Epidermal melanocyte (primary cell): Measurements from ENCODE around the gene SRCAP.

Experiments used
- DNase-seq: peaks from one replicate; pipeline ENCODE4 v3.0.0; 2011; ENCODE audit warnings: low spot score; ENCODE audit not compliant: insufficient read length

The SRCAP gene

DNA sequence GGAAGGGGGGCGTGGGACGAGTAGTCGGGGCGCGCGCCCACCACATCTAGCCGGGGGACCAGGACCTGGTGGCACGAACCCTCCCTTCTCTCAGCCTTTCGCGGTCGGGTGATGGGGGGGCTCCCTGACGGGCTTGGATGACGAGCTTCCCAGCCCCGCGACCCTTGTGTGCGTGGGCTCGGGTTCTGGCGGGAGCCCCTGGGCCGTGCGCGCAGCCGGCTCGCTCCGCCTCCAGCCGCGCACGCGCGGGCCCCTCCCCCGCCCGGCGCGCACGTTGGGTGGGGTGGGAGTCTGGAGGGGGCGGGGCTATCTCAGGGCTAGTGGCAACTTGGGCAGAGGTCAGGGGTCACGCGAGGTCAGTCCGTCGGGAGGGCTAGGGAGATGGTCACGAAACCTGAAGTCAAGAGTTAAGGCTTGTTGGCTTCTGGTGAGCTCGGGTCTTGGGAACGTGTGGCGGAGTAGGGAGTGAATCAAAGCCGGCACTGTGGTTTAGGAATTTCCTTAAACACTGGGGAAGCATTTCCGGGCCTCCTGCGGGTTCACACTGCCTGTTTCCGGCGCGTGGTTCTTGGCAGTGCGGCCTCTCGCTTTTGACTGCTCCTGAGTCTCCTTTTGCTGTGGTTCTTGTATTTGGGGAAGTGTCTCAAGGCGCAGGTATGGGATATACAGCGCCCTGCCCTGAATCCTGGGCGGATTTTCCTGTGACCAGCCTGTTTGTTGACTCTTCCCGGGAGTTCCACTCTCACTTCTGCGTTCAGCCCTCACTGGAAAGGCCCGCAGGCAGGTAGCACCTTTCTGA is at the start of gene SRCAP:
Gene SRCAP, plus strand, starts transcription at position 356 of the 799 bp plus-strand sequence. CDS start 1,654 bp downstream, outside the sequence.
- peak; percentile 82 for DNase-seq

DNA sequence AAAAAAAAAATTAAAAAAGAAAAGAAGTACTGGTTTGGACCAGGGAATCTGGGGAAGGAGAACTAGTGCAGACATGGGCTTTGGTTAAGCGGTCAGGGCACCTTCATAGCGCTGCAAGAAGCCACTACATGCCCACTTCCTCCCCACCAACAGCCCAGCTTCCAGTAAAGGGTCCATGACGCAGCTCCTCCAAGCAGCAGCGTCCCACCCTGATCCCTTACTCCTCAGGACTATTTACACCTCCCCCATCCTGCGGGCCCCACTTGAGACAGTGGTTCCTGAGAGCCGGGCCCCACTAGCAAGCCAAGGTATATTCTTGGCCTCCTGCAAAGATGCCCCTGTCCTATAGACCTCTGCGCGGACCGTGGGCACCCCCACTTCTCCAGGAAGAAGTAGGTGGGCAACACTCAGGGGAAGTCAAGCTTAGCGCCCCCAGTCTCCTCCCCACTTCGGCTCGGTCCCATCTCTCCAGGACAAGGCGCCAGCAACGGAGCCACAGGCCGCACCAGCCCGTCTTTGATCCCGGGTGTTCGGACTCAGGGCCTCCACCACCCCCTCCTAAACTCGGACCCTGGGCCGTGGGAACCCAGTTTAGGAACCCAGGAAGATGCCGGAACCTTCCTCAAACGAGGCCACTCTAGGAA is 49.1 kb upstream of the SRCAP start:
- DNase-seq: no peak

DNA sequence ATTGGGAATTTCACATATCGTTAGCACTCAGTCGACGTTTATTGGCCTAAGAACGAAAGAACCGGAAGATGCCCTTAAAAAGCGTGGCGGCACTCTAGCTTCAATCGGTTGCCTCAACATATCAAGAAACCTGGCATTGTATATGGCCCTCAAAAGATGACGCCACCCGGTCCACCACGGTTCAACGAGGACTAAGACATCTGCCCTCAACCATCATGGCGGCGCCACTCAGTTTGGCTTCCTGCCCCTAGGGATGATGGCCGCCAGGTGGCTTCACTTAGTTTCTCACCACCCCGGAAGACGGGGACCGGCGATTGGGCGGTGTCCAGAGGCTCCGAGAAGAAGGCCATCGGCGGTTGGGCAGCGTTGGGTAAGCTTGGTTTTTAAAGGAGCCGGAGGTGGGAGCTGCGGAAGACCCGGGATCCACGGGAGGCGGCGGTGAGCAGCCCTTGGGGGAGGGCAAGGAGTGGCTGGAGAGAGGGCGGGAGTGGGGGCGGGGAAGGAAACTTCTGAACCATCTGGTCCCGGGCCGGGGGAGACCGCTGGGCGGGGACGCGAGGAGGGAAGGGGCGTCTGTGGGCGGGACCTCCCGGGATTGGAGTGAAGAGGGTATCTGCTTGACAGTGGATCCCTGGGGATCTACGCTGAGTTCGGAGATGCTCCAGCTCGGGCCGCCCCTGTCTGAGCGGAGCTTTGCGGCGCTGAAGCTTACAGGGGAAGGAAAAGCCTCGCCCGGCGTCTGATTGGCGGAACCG is 48.4 kb upstream of the SRCAP start, which contains the start of gene PRR14:
Gene PRR14, plus strand, starts transcription at position 592 of the 755 bp plus-strand sequence. CDS start 686 bp downstream, outside the sequence.
- DNase-seq: peak; percentile 92

DNA sequence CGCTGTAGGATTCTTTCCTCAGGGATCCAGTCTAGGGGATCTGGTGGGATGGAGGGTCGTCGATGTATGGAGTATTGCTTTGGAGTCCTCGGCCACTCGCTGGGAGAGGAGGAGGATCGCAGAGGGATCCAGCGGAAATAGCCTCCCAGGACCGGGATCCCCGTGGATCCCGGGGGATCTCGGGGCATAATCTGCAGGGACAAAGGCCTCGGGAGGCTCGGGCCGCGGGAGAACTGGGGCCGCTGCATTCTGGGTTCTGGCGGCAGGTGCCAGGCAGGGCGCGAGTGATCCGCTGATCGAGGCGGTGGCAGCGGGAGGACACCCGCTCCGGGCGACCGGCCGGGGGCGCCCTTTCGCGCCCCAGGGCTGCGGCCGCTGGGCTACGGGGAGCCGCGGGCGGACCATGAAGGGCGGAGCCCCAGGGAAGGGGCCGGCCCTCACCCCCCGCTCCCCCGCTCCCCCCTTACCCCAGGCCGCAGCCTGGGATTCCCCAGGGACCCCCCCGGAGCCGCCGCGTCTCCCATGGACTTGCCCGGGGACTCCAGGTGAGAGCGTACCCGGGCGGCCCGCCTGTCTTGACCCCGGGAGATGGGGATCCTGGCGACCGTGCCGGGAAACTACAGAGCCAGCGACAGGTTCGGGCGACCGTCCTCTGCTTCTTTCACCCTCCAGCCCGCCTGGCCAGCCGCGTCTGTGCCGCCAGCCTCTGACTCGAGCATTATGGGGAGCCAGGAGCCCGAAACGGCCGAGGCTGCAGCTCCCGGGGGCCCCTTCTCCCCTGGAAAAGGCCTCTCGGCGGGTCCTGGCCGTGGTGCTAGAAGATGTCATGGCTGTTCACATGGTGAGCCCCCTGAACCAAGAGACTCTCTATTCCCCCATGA is 47.6 kb upstream of the SRCAP start:
- DNase-seq: peak; percentile 33

DNA sequence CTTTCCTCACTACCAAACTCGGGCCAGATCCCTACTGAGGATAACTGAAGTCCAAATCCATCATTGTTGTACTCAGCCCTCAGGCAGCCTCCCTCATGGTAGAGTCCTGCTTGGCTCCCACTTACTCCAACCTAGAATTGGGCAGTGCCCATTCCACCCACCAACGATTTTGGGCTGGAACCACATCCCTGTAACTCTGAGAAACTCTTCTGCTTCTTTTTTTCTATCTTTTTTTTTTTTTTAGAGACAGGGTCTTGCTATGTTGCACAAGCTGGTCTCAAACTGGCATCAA is 47.0 kb upstream of the SRCAP start:
- DNase-seq: no peak

DNA sequence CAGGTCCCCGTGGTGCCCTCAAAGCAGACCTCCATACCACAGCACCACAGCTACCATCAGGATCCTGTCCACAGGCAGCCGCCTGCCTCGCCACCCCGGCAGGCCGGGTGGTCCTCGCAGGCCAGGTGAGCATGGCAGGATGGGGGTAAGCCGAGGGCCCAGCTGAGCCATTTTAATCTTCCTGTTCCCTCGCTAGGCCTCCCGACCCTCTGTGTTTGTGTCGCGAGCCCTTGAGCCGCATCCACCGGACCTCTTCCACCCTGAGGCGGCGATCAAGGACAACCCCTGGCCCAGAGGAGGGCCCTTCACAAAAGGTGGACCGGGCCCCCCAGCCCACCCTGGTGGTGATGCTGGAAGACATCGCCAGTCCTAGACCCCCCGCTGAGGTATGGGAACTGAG is 46.3 kb upstream of the SRCAP start:
- peak; percentile 11 for DNase-seq

DNA sequence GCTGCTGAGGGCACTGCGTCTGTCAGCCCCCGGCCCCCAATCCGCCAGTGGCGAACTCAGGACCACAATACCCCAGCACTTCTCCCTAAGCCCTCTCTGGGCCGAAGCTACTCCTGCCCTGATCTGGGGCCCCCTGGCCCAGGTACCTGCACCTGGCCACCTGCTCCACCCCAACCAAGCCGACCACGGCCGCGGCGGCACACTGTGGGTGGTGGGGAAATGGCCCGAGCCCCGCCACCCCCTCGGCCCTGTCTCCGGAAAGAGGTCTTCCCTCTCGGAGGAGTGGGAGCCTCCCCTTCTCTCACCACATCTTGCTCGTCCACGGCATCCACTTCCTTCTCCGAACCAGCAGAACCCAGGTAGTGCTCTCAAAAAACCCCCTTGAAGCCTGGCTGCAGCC is 44.1 kb upstream of the SRCAP start:
- no peak for DNase-seq

DNA sequence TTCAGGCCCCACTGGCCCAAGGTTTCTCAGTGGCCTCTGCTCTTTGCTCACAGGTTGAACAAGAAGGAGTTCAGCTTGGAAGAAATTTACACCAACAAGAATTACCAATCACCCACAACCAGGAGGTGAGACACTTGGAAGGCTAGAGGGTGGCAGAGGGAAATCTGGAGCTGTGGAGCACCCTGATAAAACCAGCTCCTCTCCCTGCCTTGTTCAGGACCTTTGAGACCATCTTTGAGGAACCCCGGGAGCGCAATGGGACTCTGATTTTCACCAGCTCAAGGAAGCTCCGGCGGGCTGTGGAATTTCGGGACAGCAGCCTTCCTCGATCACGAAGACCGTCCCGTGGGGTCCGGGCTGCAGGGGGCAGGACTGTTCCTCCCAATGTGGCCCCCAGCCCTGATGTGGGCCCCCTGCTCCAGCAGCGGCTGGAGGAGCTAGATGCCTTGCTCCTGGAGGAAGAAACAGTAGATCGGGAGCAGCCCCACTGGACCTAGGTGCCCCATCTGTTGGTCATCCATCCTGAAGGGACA is 43.1 kb upstream of the SRCAP start:
- no peak for DNase-seq

DNA sequence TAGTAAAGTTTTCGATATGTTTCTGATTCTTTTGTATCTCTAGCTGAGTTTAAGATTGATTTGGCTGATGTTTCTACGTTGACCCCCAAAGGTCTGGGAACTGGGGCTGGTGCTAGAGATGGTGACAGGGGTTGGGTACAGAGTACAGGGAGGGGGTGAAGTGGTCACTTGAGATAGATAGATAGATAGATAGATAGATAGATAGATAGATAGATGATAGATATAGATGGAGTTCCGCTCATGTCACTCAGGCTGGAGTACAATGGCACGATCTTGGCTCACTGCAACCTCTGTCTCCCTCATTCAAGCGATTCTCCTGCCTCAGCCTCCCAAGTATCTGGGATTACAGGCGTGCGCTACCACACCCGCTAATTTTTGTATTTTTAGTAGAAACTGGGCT is 42.6 kb upstream of the SRCAP start:
- no peak for DNase-seq

DNA sequence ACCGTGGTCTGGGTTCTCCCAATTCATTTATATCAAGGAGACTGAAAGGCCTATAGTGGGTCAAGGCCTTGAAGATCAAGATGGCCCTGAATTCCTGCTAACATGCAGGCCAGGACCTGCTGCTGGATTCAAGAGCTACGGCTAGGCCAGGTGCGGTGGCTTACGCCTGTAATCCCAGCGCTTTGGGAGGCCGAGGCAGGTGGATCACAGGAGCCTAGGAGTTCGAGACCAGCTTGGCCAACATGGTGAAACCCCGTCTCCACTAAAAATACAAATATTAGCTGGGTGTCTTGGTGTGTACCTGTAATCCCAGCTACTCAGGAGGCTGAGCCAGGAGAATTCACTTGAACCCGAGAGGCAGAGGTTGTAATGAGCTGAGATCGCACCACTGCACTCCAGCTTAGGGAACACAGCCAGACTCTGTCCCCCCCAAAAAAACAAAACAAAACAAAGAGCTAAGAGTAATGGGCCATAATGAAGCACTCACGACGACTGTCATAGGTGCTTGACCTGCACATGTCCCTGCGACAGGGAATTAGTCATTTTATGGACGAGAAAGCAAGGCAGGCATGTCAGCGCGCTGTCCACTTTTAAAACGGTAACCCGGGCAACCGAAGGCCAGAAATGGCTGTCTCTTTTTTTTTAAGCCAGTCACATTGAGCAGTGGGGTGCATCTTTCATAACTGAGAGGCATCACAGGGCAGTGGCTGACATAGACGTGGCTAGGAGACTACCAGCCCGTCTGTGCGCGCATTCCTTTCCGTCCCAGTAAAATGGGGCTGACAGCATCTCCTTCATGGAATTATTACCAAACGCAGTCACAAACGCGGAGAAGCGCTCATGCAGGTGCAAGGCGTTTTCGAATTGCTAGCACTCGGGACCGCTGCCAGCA is 41.8 kb upstream of the SRCAP start:
- DNase-seq: no peak

DNA sequence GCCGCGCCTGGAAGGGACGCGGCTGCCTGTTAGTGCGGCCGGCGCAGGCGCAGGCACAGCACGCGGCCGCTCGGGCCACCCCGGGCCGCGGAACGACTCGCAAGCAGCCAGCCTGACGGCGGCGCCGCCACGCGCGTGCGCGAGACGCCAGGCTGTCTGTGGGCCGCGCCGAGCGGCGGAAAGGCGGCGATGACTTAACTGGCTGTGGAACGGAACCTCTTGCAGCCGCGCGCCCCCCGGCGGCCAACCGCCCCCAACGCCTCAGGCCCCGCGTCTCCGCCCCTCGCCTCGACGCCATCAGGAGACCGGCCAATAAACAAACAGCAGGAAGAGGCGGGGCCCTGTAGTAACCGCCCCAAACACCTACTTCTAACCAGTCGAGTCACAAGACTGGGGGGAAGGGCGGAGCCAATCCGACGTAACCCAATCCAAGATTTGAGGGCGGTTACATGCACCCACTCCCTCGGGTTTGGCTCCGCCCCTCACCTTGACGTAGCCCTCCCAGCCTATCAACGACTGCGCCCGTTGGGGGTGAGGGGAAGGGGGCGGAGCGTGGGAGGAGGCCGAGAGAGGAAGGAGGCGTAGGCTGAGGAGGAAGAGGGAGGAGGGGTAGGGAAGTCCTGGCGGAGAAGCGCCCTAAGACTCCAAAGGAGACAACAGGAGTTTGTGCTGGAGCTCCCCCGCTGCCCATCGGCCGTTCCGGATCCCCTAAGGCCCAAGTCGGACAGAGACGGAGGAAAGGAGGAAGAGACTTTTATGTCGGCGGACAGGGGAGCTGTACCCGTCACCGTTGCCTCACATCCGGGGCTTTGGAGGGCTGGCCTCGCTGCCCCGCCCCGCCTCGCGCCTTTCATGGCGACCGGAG is 40.9 kb upstream of the SRCAP start, which contains the start of gene FBRS:
Gene FBRS, plus strand, starts transcription at position 566 of the 865 bp plus-strand sequence. CDS start 1,088 bp downstream, outside the sequence.
- peak; percentile 98 for DNase-seq

DNA sequence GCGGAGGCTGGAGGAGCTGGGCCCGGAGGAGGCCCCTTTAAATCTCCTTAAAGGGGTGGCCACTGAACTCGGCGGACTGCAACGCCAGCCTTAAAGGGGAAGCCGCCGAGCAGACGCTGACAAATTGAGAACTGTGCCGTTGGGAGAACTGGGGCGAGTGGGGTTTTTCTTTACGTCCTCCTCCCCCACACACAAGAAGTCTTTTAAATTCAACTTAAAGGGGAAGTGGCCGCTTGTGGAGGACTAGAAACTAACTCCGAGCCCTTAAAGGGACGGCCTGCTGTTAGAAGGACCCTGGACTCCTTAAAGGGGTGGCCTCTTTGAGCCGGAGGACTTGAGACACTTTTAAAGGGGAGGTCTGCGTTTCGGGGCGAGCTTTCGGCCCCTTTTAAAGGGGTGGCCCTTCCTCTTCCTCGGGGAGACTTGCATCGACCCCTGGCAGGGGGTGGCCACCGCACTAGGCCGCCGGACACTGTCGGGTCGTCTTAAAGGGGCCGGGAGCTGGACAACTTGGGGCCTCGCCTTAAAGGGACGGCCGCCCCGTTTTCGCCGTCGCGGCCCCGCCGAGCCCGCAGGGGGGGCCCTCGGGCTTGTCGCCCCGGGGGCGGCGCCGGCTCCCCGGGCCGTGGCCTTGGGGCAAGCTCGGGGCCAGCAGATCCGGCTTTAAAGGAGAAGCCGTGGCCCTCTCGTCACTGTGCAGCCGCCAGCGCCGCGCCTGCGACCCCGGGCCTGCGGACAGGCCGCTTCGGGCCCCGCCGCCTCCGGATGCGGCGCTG is 40.1 kb upstream of the SRCAP start:
- peak; percentile 60 for DNase-seq

DNA sequence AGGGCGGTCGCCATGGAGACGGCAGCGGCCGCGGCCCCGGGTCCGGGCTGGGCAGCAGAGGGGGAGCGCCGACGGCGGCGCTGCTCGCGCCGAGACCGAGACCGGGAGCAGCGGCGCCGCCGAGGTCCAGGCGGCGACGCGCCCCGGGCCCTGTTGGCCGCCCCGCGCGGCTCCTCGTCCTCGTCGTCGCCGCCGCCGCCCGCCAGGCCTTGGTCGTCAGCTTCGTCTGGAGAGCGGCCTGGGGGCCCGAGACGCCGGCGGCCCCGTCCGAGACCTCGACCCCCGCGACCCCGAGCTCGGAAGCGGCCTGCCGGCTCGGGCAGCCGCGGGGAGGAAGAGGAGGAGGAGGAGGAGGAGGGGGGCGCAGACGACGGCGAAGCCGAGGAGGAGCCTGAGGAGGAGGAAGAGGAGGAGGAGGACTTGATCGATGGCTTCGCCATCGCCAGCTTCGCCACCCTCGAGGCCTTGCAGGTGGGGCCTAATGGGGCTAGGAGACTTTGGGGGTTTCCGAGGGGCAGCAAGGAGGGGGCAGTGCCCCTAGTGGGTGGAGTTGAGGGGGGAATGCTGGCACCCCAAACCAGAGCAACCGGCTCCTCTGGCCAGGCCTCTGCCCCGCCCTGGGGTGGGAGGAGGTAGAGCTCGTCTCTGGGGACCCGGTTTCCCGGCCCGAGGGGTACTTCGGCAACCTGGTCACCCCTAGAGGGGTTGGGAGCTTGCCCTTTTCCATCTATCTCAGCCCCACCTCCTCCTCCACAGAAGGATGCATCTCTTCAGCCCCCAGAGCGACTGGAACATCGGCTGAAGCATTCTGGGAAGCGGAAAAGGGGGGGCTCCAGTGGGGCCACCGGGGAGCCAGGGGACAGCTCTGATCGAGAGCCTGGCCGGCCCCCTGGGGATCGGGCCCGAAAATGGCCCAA is 39.2 kb upstream of the SRCAP start:
- peak; percentile 15 for DNase-seq

DNA sequence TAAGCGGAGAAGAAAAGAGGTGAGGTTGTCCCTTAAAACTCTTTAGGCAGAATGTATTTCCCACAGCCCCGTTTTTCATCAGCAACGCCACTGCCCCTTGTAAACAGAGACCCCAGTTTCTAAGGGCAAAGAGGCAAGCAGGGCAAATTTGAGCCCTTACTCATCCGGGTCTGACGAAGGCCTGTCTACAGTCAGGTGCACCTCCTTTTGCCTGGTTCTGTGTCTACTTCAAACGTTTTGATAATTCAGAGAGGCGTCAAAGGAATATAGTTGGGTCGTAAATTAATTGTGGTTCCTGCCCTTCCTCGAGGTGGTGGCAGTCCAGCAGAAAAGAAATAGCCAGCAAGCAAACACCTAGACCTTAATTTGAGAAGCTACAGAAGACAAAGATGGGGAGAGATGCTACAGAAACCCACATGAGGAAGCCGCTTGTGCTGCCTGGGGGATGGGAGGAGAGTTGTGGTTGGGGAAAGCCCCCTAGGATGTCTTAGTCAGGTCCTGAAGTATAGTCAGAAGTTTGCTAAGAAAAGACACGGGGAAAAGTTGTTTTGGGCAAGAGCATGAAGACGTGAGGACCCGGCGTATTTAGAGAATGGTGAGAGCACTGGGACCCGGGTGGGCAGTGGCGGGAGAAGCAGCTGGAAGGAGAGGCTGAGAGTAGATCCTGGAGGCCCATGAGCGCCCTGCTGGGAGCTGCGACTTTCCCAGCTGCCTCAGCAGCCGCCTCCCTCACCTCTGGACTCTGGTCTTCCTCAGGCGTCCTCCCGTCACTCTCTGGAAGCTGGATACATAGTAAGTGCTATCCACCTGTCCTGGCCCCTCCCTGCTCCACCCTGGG is 38.3 kb upstream of the SRCAP start:
- DNase-seq: peak; percentile 5

DNA sequence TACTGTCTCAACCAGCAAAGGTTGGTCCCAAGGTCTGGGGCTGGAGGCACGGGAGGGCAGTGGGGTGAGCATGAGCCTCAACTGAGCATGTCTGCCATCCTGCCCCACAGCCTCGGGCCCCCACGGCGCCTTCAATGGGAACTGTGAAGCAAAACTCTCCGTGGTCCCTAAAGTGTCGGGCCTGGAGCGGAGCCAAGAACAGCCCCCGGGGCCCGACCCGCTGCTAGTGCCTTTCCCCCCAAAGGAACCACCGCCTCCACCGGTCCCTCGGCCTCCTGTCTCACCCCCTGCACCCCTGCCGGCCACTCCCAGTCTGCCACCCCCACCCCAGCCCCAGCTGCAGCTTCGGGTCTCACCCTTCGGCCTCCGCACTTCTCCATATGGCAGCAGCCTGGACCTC is 36.5 kb upstream of the SRCAP start:
- DNase-seq: no peak

DNA sequence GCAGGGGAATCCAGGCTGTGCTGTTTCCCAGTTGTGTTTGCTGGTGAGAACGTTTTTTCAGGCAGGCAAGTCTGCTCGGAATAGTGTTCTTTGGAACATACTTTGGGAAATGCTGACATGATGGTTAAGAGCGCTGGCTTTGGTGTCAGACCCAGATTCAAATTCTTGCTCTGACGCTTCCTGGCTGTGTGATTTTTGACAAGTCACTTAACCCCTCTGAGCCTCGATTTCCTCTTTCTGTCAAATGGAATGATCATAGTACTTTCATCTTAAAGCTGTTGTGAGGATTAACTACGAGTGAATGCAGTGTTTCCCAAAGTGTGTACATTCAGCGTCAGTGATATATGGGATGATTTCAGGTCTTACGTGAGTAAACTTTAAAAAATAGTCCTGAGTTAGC is 35.9 kb upstream of the SRCAP start:
- DNase-seq: peak; percentile 14
